Neutrophil (primary cell): ENCODE measurements around the gene OTUB2.

ENCODE experiments used
- H3K27ac ChIP-seq: fragments of 200-600 bp; sonication (generic); 2 replicates; pipeline ENCODE4 v1.5.1; 2016; ENCODE audit warnings: mild to moderate bottlenecking, moderate library complexity
- H3K27me3 ChIP-seq: fragments of 200-600 bp; sonication (generic); 2 replicates; pipeline ENCODE4 v1.6.0; 2016; ENCODE audit warnings: mild to moderate bottlenecking
- H3K36me3 ChIP-seq: fragments of 200-600 bp; sonication (generic); 2 replicates; pipeline ENCODE4 v1.5.1; 2017
- H3K4me1 ChIP-seq, 2 experiments: fragments of 200-600 bp in 1 of 2; sonication (generic) in 1 of 2; 1 replicate in 1 of 2; 2 replicates in 1 of 2; pipeline versions ENCODE4 v1.5.1 to v1.6.1; 2013 to 2016; ENCODE audit warnings: low read depth in 1 of 2, low read length in 1 of 2, mild to moderate bottlenecking in 1 of 2, moderate library complexity in 1 of 2; ENCODE audit not compliant: control insufficient read depth in 1 of 2, insufficient read depth in 1 of 2
- H3K4me3 ChIP-seq, 2 experiments: fragments of 200-600 bp in 1 of 2; sonication (generic) in 1 of 2; 1 replicate in 1 of 2; 2 replicates in 1 of 2; pipeline ENCODE4 v1.5.1; 2013 to 2016; ENCODE audit warnings: low read depth in 1 of 2, low read length in 1 of 2, mild to moderate bottlenecking in 1 of 2, moderate library complexity in 1 of 2
- H3K9me3 ChIP-seq: fragments of 200-600 bp; sonication (generic); 2 replicates; pipeline ENCODE4 v1.5.1; 2016
- TF ChIP-seq, protein P1 (sequence below): fragments of 200-600 bp; sonication (generic); IDR thresholded peaks from 2 replicates; pipeline ENCODE4 v1.5.1; 2016; ENCODE audit warnings: antibody characterized with exemption

The OTUB2 gene

DNA sequence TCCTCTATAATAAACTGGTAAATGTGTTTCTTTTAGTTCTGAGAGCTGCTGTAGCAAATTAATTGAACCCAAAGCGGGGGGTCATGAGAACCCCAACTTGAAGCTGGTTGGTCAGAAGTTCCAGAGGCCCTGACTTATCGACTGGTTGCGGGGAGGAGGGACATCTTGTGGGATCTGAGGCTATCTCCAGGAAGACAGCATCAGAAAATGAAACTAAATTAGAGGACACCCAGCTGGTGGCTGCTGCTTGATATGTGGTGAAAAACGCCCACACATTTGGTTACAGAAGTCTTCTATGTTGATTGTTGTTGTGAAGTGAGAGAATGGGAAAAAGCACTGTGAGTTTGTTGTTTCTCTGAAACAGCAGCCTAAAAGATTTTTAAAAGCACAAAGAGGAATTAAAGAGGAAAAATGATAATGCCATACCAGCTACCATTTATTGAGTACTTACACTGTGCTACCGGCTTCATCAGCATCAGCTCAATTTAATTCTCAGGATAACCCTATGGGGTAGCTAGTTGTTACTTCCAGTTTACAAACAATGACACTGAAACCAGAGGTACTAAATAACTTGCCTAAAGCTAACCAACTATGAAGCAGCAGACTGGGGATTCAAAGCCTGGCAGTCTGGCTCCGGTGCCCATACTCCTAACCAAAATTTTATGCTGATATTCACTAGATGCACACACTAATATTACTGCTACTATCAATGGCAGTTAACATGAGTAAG, 30.6 kb downstream of the OTUB2 start:
- TF ChIP-seq, protein P1, sequence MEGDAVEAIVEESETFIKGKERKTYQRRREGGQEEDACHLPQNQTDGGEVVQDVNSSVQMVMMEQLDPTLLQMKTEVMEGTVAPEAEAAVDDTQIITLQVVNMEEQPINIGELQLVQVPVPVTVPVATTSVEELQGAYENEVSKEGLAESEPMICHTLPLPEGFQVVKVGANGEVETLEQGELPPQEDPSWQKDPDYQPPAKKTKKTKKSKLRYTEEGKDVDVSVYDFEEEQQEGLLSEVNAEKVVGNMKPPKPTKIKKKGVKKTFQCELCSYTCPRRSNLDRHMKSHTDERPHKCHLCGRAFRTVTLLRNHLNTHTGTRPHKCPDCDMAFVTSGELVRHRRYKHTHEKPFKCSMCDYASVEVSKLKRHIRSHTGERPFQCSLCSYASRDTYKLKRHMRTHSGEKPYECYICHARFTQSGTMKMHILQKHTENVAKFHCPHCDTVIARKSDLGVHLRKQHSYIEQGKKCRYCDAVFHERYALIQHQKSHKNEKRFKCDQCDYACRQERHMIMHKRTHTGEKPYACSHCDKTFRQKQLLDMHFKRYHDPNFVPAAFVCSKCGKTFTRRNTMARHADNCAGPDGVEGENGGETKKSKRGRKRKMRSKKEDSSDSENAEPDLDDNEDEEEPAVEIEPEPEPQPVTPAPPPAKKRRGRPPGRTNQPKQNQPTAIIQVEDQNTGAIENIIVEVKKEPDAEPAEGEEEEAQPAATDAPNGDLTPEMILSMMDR: no peak
- no peaks in the 10 kb centered on the region for H3K4me1 ChIP-seq
- H3K36me3 ChIP-seq: peaks cover 98% of the 10 kb centered on the region
- no peaks in the 10 kb centered on the region for H3K9me3 ChIP-seq
- H3K4me3 ChIP-seq: no peak overlapping the region
- H3K27ac ChIP-seq: no peak overlapping the region
- no peaks in the 10 kb centered on the region for H3K27me3 ChIP-seq

DNA sequence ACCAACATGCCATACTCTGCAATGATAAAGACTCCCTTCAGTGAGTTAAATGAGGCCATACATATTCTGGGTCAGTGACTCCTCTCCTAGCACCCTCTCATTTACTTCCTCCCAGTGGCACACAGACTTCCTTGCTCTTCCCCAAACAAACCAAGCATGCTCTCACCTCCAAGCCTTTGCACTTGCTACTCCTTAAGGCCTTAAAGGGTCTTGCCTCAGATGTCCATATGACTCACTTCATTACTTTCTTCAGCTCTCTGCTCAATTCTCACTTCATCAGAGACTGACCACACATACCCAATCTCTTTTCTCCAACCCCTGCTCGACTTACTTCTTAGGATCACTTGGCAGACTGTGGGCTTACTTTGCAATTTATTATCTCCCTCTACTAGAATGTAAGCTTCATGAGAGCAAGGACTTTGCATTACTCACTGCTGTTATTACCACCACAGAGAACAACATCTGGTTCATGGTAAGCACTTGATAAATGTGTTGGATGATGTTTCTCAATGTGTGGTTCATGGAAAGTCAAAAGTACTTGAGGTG, 32.1 kb downstream of the OTUB2 start:
- Histone ChIP-seq H3K4me1 (no peaks in the 10 kb centered on the region), H3K4me3 (no peak overlapping the region), H3K27me3 (no peaks in the 10 kb centered on the region), H3K36me3 (peaks cover 93% of the 10 kb centered on the region), H3K9me3 (no peaks in the 10 kb centered on the region), H3K27ac (no peak overlapping the region)
- TF ChIP-seq, protein P1: no peak

DNA sequence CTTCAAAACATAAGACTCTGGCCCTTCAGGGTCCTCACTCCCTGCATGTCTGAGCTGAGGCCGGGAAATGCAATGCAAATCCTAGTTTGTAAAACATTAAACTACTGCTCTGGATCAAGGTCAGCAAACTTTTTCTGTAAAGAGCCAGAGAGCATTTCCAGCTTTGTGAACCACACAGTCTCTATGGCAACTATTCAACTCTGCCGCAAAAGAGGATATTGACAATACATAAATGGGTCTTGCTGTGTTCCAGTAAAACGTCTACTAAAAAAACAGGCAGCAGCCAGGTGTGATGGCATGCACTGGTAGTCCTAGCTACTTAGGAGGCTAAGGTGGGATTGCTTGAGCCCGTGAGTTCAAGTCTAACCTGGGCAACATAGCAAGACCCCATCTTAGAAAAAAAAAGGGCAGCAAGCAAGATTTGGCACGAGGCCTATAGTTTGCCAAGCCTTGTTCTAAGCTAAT, 32.6 kb downstream of the OTUB2 start:
- H3K9me3 ChIP-seq: no peaks in the 10 kb centered on the region
- H3K27ac ChIP-seq: no peak overlapping the region
- TF ChIP-seq, protein P1: no peak
- H3K4me1 ChIP-seq: no peaks in the 10 kb centered on the region
- H3K27me3 ChIP-seq: no peaks in the 10 kb centered on the region
- H3K4me3 ChIP-seq: no peak overlapping the region
- H3K36me3 ChIP-seq: peaks cover 90% of the 10 kb centered on the region

DNA sequence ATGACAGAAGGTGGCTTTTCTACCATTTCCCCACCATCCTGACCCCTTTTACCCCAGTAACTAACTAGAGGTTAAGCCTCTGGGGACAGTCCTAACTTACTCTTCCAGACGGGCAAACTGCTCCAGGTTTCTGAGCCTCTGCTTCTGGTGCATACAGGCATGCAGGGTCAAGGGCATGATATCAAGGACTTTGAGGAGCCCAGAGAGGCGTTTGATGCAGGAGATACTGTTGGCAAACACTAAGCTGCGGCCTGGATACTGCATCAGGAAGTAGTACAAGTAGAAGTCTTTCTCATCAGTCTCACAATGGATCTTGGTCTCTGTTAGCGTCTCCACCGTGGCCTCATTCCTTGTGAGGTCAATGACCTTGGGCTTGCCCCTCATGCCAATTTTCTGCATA, 33.9 kb downstream of the OTUB2 start:
- no peak overlapping the region for H3K4me3 ChIP-seq
- H3K27me3 ChIP-seq: no peaks in the 10 kb centered on the region
- TF ChIP-seq, protein P1: no peak
- H3K27ac ChIP-seq: no peak overlapping the region
- no peaks in the 10 kb centered on the region for H3K9me3 ChIP-seq
- H3K36me3 ChIP-seq: peaks cover 83% of the 10 kb centered on the region
- H3K4me1 ChIP-seq: no peaks in the 10 kb centered on the region

DNA sequence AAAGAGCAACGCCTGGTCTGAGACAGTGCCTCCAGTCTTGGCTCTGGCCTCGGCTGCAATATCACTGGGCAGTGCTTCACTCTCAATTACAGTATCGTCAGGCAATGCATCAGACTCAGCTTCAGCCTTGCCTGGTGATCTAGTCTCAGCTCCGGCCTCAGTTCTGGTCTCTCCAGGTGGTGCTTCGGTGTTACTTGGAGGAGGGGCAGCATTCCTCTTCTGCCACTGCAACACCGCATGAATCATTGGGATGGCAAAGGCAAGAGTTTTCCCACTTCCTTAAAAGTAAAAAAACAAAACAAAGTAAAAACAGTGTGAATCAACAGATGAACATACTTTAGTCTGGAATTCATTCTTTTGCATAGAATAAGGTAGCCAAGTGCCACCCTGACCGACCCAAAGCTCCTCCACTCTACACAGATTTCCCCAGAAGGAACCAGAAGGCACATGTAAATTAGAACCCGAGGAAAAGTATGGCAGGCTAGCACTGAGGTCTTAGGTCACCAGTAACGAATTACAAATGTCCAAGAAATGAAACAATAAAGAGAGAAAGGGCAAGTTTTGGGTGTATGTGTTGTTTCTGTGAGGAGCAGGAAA, 36.3 kb downstream of the OTUB2 start:
- no peaks in the 10 kb centered on the region for H3K27me3 ChIP-seq
- no peaks in the 10 kb centered on the region for H3K4me1 ChIP-seq
- peaks cover 58% of the 10 kb centered on the region for H3K36me3 ChIP-seq
- H3K9me3 ChIP-seq: no peaks in the 10 kb centered on the region
- TF ChIP-seq, protein P1: no peak
- H3K27ac ChIP-seq: no peak overlapping the region
- H3K4me3 ChIP-seq: no peak overlapping the region
